CD4-positive, alpha-beta T cell treated with Interleukin-6 for 4 hours (primary cell): Measurements from ENCODE around the gene POTEM.
"Not testable (repeated sequence)": the region's sequence is repeated elsewhere in the genome, so short reads cannot be mapped to it uniquely, and the experiment has no call there.

Experiments
- DNase-seq: peaks from one replicate; pipeline ENCODE4 v3.0.0-alpha.2; 2020; ENCODE audit warnings: mixed read lengths

POTEM gene

GRCh38 chr14:18967134-18967533, at the start of gene POTEM:
Gene POTEM (plus strand): TSS chr14:18967434. CDS start chr14:18967486, 52 bp downstream.
- DNase-seq, result not testable (repeated sequence)

- not testable (repeated sequence) for DNase-seq
Observed at GRCh38 chr14:18918345-18918744, 48.9 kb upstream of the POTEM start.

- not testable (repeated sequence) for DNase-seq
Observed at GRCh38 chr14:18920052-18920451, 47.2 kb upstream of the POTEM start.

- not testable (repeated sequence) for DNase-seq
Observed at GRCh38 chr14:18921055-18921701, 46.1 kb upstream of the POTEM start.

GRCh38 chr14:18936848-18937247, 30.4 kb upstream of the POTEM start:
- DNase-seq, result not testable (repeated sequence)

- DNase-seq, result not testable (repeated sequence)
Observed at GRCh38 chr14:18938733-18939132, 28.5 kb upstream of the POTEM start.

GRCh38 chr14:18949939-18950338, 17.3 kb upstream of the POTEM start:
- not testable (repeated sequence) for DNase-seq

GRCh38 chr14:18953085-18953484, 14.1 kb upstream of the POTEM start:
- not testable (repeated sequence) for DNase-seq

GRCh38 chr14:18955816-18956215, 11.4 kb upstream of the POTEM start:
- not testable (repeated sequence) for DNase-seq

GRCh38 chr14:18961576-18961975, 5.7 kb upstream of the POTEM start:
- DNase-seq, result not testable (repeated sequence)

GRCh38 chr14:18962143-18962542, 5.1 kb upstream of the POTEM start:
- DNase-seq, result not testable (repeated sequence)

GRCh38 chr14:18963276-18963675, 4.0 kb upstream of the POTEM start:
- DNase-seq, result not testable (repeated sequence)

GRCh38 chr14:18964878-18965277, 2.4 kb upstream of the POTEM start:
- DNase-seq, result not testable (repeated sequence)

GRCh38 chr14:19002566-19002965, 35.3 kb downstream of the POTEM start:
- DNase-seq, result not testable (repeated sequence)

GRCh38 chr14:19006490-19006889, 39.3 kb downstream of the POTEM start:
- not testable (repeated sequence) for DNase-seq

GRCh38 chr14:19007678-19008077, 40.4 kb downstream of the POTEM start:
- not testable (repeated sequence) for DNase-seq

GRCh38 chr14:19011029-19011428, 43.8 kb downstream of the POTEM start:
- DNase-seq, result not testable (repeated sequence)

GRCh38 chr14:19011703-19012102, 44.5 kb downstream of the POTEM start:
- not testable (repeated sequence) for DNase-seq

- DNase-seq, result not testable (repeated sequence)
Observed at GRCh38 chr14:19015185-19015584, 48.0 kb downstream of the POTEM start.

GRCh38 chr14:19025080-19025589, 57.9 kb downstream of the POTEM start:
- not testable (repeated sequence) for DNase-seq

GRCh38 chr14:19026649-19027351, 59.6 kb downstream of the POTEM start:
- not testable (repeated sequence) for DNase-seq

- DNase-seq, result not testable (repeated sequence)
Observed at GRCh38 chr14:19027895-19028294, 60.7 kb downstream of the POTEM start.

- not testable (repeated sequence) for DNase-seq
Observed at GRCh38 chr14:19036811-19037382, 69.7 kb downstream of the POTEM start.
